Naive thymus-derived CD4-positive, alpha-beta T cell (primary cell): ENCODE results near the gene EDA. TPM values are rescaled to one million over a fixed set of nuclear protein-coding genes. Genes with fewer than 3 reads are reported as not detected.

Experiments
- ATAC-seq: fragments of 150-1000 bp; cut with Tn5 transposase; 2 replicates; pipeline ENCODE4 v1.10.0; 2021; ENCODE audit warnings: mild to moderate bottlenecking, moderate library complexity
- CTCF ChIA-PET: fragments of 350-600 bp; sonication (Branson Sonifier 250); formaldehyde crosslinking; loops from one replicate; lab custom pipeline; 2021; ENCODE audit warnings: antibody characterized with exemption; lab: Charles Lee
- POLR2A ChIA-PET: fragments of 350-600 bp; sonication (Branson Sonifier 250); formaldehyde crosslinking; loops from one replicate; lab custom pipeline; 2021; ENCODE audit warnings: antibody characterized with exemption, inconsistent platforms; lab: Charles Lee
- DNase-seq, 9 donors: peaks; one replicate each; pipeline versions ENCODE4 v3.0.0 to v3.0.0-alpha.2; 2020 to 2022; ENCODE audit warnings: mixed read lengths in 1 of 9
- H3K27ac ChIP-seq: one replicate; pipeline ENCODE4 v1.7.0; 2013; ENCODE audit warnings: mild to moderate bottlenecking, low read depth, low read length, moderate library complexity
- H3K27me3 ChIP-seq, 2 donors: one replicate each; pipeline ENCODE4 v1.7.0; 2013; ENCODE audit warnings: low read length in 2 of 2, mild to moderate bottlenecking in 2 of 2, moderate library complexity in 2 of 2; ENCODE audit not compliant: control insufficient read depth in 2 of 2, insufficient read depth in 2 of 2
- H3K36me3 ChIP-seq, 3 experiments: 1 replicate in 2 of 3; 2 replicates in 1 of 3; pipeline ENCODE4 v1.7.0; 2013; ENCODE audit warnings: low read length in 3 of 3, mild to moderate bottlenecking in 3 of 3, moderate library complexity in 1 of 3; ENCODE audit not compliant: insufficient read depth in 3 of 3, control insufficient read depth in 2 of 3
- H3K4me1 ChIP-seq, 2 donors: one replicate each; pipeline ENCODE4 v1.7.0; 2013; ENCODE audit warnings: low read length in 2 of 2, mild to moderate bottlenecking in 2 of 2, moderate library complexity in 1 of 2; ENCODE audit not compliant: control insufficient read depth in 2 of 2, insufficient read depth in 2 of 2
- H3K4me3 ChIP-seq: 2 replicates; pipeline ENCODE4 v1.7.0; 2013; ENCODE audit warnings: mild to moderate bottlenecking, low read length
- H3K9me3 ChIP-seq, 3 experiments: 1 replicate in 2 of 3; 2 replicates in 1 of 3; pipeline ENCODE4 v1.7.0; 2013; ENCODE audit warnings: low read length in 3 of 3; ENCODE audit not compliant: control insufficient read depth in 2 of 3
- H3K27ac Mint-ChIP-seq, 9 donors: one replicate each; pipeline ENCODE4 v1.8.0; 2020 to 2022; ENCODE audit warnings: mixed read lengths in 9 of 9, mild to moderate bottlenecking in 8 of 9, moderate library complexity in 5 of 9, inconsistent platforms in 2 of 9
- H3K27me3 Mint-ChIP-seq, 5 donors: one replicate each; pipeline ENCODE4 v1.8.0; 2021 to 2022; ENCODE audit warnings: mixed read lengths in 5 of 5, mild to moderate bottlenecking in 1 of 5
- H3K36me3 Mint-ChIP-seq, 5 donors: one replicate each; pipeline ENCODE4 v1.8.0; 2020 to 2022; ENCODE audit warnings: mixed read lengths in 5 of 5, mild to moderate bottlenecking in 3 of 5, inconsistent platforms in 1 of 5
- H3K4me1 Mint-ChIP-seq, 7 donors: one replicate each; pipeline ENCODE4 v1.8.0; 2020 to 2022; ENCODE audit warnings: mixed read lengths in 7 of 7, mild to moderate bottlenecking in 3 of 7, inconsistent platforms in 1 of 7
- H3K4me3 Mint-ChIP-seq, 10 donors: one replicate each; pipeline ENCODE4 v1.8.0; 2020 to 2022; ENCODE audit warnings: mild to moderate bottlenecking in 10 of 10, mixed read lengths in 10 of 10, moderate library complexity in 6 of 10, inconsistent platforms in 2 of 10
- H3K9me3 Mint-ChIP-seq, 11 donors: one replicate each; pipeline ENCODE4 v1.8.0; 2020 to 2022; ENCODE audit warnings: mixed read lengths in 11 of 11, mild to moderate bottlenecking in 4 of 11, inconsistent platforms in 1 of 11, moderate library complexity in 1 of 11
- intact Hi-C, 2 donors: fragments of 100-400 bp; cut with micrococcal nuclease; formaldehyde crosslinking; loops; one replicate each; pipeline ENCODE4 v1.15.1; 2023
- polyA plus RNA-seq, 2 donors: library from polyadenylated mRNA; unstranded; fragments of 300-500 nt; fragmentation: Illumina TruSeq; gene quantifications; one replicate each; pipeline ENCODE4 v1.2.3, GENCODE V29; 2021
- total RNA-seq, 6 experiments: library from RNA in 5 of 6; stranded (reverse) in 5 of 6; gene quantifications; 1 replicate in 5 of 6; 2 replicates in 1 of 6; pipeline ENCODE4 v1.2.3 and lab custom pipeline; 2021 to 2026

EDA gene
- total and polyA plus RNA-seq, 7 experiments from 2014 or later = 1.1 to 14.3 (median 2.7) TPM

- DNase-seq (no peak), ATAC-seq (no peak)
- Histone ChIP-seq H3K27me3 (no peaks in the 10 kb centered on the region), H3K27ac (no peak overlapping the region), H3K4me1 (no peaks in the 10 kb centered on the region), H3K4me3 (no peak overlapping the region), H3K9me3 (no peaks in the 10 kb centered on the region), H3K36me3 (no peaks in the 10 kb centered on the region)
- ChIA-PET POLR2A (no interaction called here), CTCF (no interaction called here)
- Mint-ChIP-seq H3K27me3 (no peaks in the 10 kb centered on the region), H3K27ac (no peak overlapping the region), H3K9me3 (peaks cover 0 to 6% (median 2%) of the 10 kb centered on the region in 11 donors), H3K4me3 (no peak overlapping the region), H3K36me3 (no peaks in the 10 kb centered on the region), H3K4me1 (no peaks in the 10 kb centered on the region)
- intact Hi-C loops = no loop called here
These were observed 145.7 kb downstream of the EDA start for GRCh38 chrX:69761633-69762032.

- ChIA-PET CTCF (no interaction called here), POLR2A (no interaction called here)
- Mint-ChIP-seq H3K27ac (no peak overlapping the region), H3K27me3 (no peaks in the 10 kb centered on the region), H3K9me3 (peaks cover 0 to 6% (median 2%) of the 10 kb centered on the region in 11 donors), H3K4me3 (no peak overlapping the region), H3K4me1 (no peaks in the 10 kb centered on the region), H3K36me3 (no peaks in the 10 kb centered on the region)
- ATAC-seq (no peak), DNase-seq (no peak)
- H3K27me3 ChIP-seq = no peaks in the 10 kb centered on the region
- H3K9me3 ChIP-seq = no peaks in the 10 kb centered on the region
- no peaks in the 10 kb centered on the region for H3K36me3 ChIP-seq
- no peak overlapping the region for H3K27ac ChIP-seq
- intact Hi-C loops = no loop called here
- no peak overlapping the region for H3K4me3 ChIP-seq
- H3K4me1 ChIP-seq = no peaks in the 10 kb centered on the region
These were observed 146.4 kb downstream of the EDA start for GRCh38 chrX:69762340-69762739.

- ChIA-PET CTCF (no interaction called here), POLR2A (no interaction called here)
- intact Hi-C loops = no loop called here
- Mint-ChIP-seq H3K4me1 (peaks cover 0 to 1% (median 0%) of the 10 kb centered on the region in 7 donors), H3K36me3 (peaks cover 0 to 10% (median 0%) of the 10 kb centered on the region in 5 donors), H3K27ac (no peak overlapping the region), H3K9me3 (peaks cover 0 to 35% (median 9%) of the 10 kb centered on the region in 11 donors), H3K27me3 (no peaks in the 10 kb centered on the region), H3K4me3 (no peak overlapping the region)
- ATAC-seq (no peak), DNase-seq (no peak)
- Histone ChIP-seq H3K27ac (no peak overlapping the region), H3K36me3 (no peaks in the 10 kb centered on the region), H3K27me3 (no peaks in the 10 kb centered on the region), H3K4me3 (no peak overlapping the region), H3K4me1 (no peaks in the 10 kb centered on the region), H3K9me3 (no peaks in the 10 kb centered on the region)
These were observed 177.5 kb downstream of the EDA start for GRCh38 chrX:69793260-69793935.

GRCh38 chrX:69795702-69796101 lies 179.8 kb downstream of the EDA start:
- CTCF ChIA-PET = no interaction called here
- Histone ChIP-seq H3K4me3 (no peak overlapping the region), H3K4me1 (no peaks in the 10 kb centered on the region), H3K9me3 (no peaks in the 10 kb centered on the region), H3K27me3 (no peaks in the 10 kb centered on the region), H3K27ac (no peak overlapping the region), H3K36me3 (no peaks in the 10 kb centered on the region)
- Mint-ChIP-seq H3K4me1 (peaks cover 0 to 1% (median 0%) of the 10 kb centered on the region in 7 donors), H3K9me3 (peaks cover 0 to 29% (median 7%) of the 10 kb centered on the region in 11 donors), H3K36me3 (peaks cover 0 to 6% (median 0%) of the 10 kb centered on the region in 5 donors), H3K27ac (no peak overlapping the region), H3K4me3 (no peak overlapping the region), H3K27me3 (no peaks in the 10 kb centered on the region)
- ATAC-seq (no peak), DNase-seq (no peak)
- intact Hi-C loops = no loop called here
- POLR2A ChIA-PET = no interaction called here

- DNase-seq (peak in 1 of 9 donors; percentile 6), ATAC-seq (no peak)
- Mint-ChIP-seq H3K4me3 (peak overlapping the region in 2 of 10 donors; percentile 2 to 29), H3K4me1 (peaks cover 0 to 21% (median 16%) of the 10 kb centered on the region in 7 donors), H3K36me3 (peaks cover 0 to 3% (median 0%) of the 10 kb centered on the region in 5 donors), H3K9me3 (peaks cover 0 to 13% (median 3%) of the 10 kb centered on the region in 11 donors), H3K27me3 (no peaks in the 10 kb centered on the region), H3K27ac (peak overlapping the region in 1 of 9 donors; percentile 65)
- Histone ChIP-seq H3K4me1 (no peaks in the 10 kb centered on the region), H3K27me3 (no peaks in the 10 kb centered on the region), H3K9me3 (no peaks in the 10 kb centered on the region), H3K27ac (no peak overlapping the region), H3K36me3 (no peaks in the 10 kb centered on the region), H3K4me3 (no peak overlapping the region)
- CTCF ChIA-PET = no interaction called here
- POLR2A ChIA-PET = no interaction called here
- intact Hi-C loops = no loop called here
These were observed 191.5 kb downstream of the EDA start for GRCh38 chrX:69807400-69807799.

- Mint-ChIP-seq H3K36me3 (peaks cover 0 to 3% (median 0%) of the 10 kb centered on the region in 5 donors), H3K27ac (no peak overlapping the region), H3K9me3 (peaks cover 0 to 17% (median 4%) of the 10 kb centered on the region in 11 donors), H3K27me3 (no peaks in the 10 kb centered on the region), H3K4me3 (no peak overlapping the region), H3K4me1 (peaks cover 0 to 21% (median 16%) of the 10 kb centered on the region in 7 donors)
- DNase-seq (no peak), ATAC-seq (no peak)
- no peaks in the 10 kb centered on the region for H3K27me3 ChIP-seq
- no peaks in the 10 kb centered on the region for H3K4me1 ChIP-seq
- no peak overlapping the region for H3K27ac ChIP-seq
- intact Hi-C loops = no loop called here
- H3K9me3 ChIP-seq = no peaks in the 10 kb centered on the region
- CTCF ChIA-PET = interaction anchor here (0.7 kb wide), 1 partner anchor 223 kb away, joined by 3 read pairs; no protein-coding TSS in a partner anchor
- no peak overlapping the region for H3K4me3 ChIP-seq
- H3K36me3 ChIP-seq = no peaks in the 10 kb centered on the region
- POLR2A ChIA-PET = no interaction called here
These were observed 192.5 kb downstream of the EDA start for GRCh38 chrX:69808375-69808774.

- no peak overlapping the region for H3K4me3 ChIP-seq
- H3K9me3 Mint-ChIP-seq = peaks cover 3 to 22% (median 8%) of the 10 kb centered on the region in 11 donors
- intact Hi-C loops = no loop called here
- H3K27ac Mint-ChIP-seq = no peak overlapping the region
- H3K4me1 ChIP-seq = no peaks in the 10 kb centered on the region
- no peaks in the 10 kb centered on the region for H3K36me3 ChIP-seq
- no peaks in the 10 kb centered on the region for H3K27me3 Mint-ChIP-seq
- peaks cover 0 to 6% (median 0%) of the 10 kb centered on the region in 7 donors for H3K4me1 Mint-ChIP-seq
- H3K27ac ChIP-seq = no peak overlapping the region
- CTCF ChIA-PET = no interaction called here
- no peaks in the 10 kb centered on the region for H3K9me3 ChIP-seq
- no peaks in the 10 kb centered on the region for H3K27me3 ChIP-seq
- no peak for ATAC-seq
- no peak for DNase-seq
- H3K36me3 Mint-ChIP-seq = peaks cover 0 to 3% (median 0%) of the 10 kb centered on the region in 5 donors
- H3K4me3 Mint-ChIP-seq = no peak overlapping the region
- POLR2A ChIA-PET = no interaction called here
These were observed 197.8 kb downstream of the EDA start for GRCh38 chrX:69813677-69814076.
